GM23248 (cell line): ENCODE results near the gene P4HA3. TPM values are rescaled to one million over a fixed set of nuclear protein-coding genes. Genes with fewer than 3 reads are reported as not detected.
"Not testable (repeated sequence)": the region's sequence is repeated elsewhere in the genome, so short reads cannot be mapped to it uniquely, and the experiment has no call there.

ENCODE experiments used
- DNase-seq: peaks from one replicate; pipeline ENCODE4 v3.0.0-alpha.2; 2015
- H2AFZ ChIP-seq: fragments of 200-600 bp; sonication (generic); 2 replicates; pipeline ENCODE4 v1.6.1; 2016; ENCODE audit warnings: antibody characterized with exemption
- H3F3A ChIP-seq: fragments of 200-600 bp; sonication (generic); 2 replicates; pipeline ENCODE4 v1.6.1; 2016; ENCODE audit warnings: mild to moderate bottlenecking, antibody characterized with exemption, mixed run types; ENCODE audit not compliant: insufficient read depth
- H3K27ac ChIP-seq: fragments of 200-600 bp; sonication (generic); 2 replicates; pipeline ENCODE4 v1.5.1; 2016; ENCODE audit warnings: mild to moderate bottlenecking
- H3K27me3 ChIP-seq: fragments of 200-600 bp; sonication (generic); replicated peaks from 2 replicates; pipeline ENCODE4 v1.6.1; 2016; ENCODE audit warnings: mild to moderate bottlenecking; ENCODE audit not compliant: insufficient read depth
- H3K36me3 ChIP-seq: fragments of 200-600 bp; sonication (generic); 2 replicates; pipeline ENCODE4 v1.6.1; 2016; ENCODE audit warnings: low read depth, mild to moderate bottlenecking
- H3K4me1 ChIP-seq: fragments of 200-600 bp; sonication (generic); 2 replicates; pipeline ENCODE4 v1.6.1; 2016; ENCODE audit warnings: mild to moderate bottlenecking; ENCODE audit not compliant: insufficient read depth
- H3K4me2 ChIP-seq: fragments of 200-600 bp; sonication (generic); one replicate; pipeline ENCODE4 v1.6.1; 2016; ENCODE audit warnings: mild to moderate bottlenecking; ENCODE audit not compliant: unreplicated experiment
- H3K4me3 ChIP-seq: fragments of 200-600 bp; sonication (generic); 2 replicates; pipeline ENCODE4 v1.5.1; 2016; ENCODE audit warnings: mild to moderate bottlenecking
- H3K79me2 ChIP-seq: fragments of 200-600 bp; sonication (generic); 2 replicates; pipeline ENCODE4 v1.6.1; 2016; ENCODE audit warnings: mild to moderate bottlenecking; ENCODE audit not compliant: insufficient read depth
- H3K9ac ChIP-seq: fragments of 200-600 bp; sonication (generic); 2 replicates; pipeline ENCODE4 v1.6.1; 2016; ENCODE audit warnings: mild to moderate bottlenecking
- H3K9me2 ChIP-seq: fragments of 200-600 bp; sonication (generic); 2 replicates; pipeline ENCODE4 v1.6.1; 2016; ENCODE audit warnings: mixed run types, mild to moderate bottlenecking, moderate library complexity; ENCODE audit not compliant: insufficient read depth
- H3K9me3 ChIP-seq: fragments of 200-600 bp; sonication (generic); one replicate; pipeline ENCODE4 v1.6.1; 2017; ENCODE audit warnings: low read depth
- H4K20me1 ChIP-seq: fragments of 200-600 bp; sonication (generic); 2 replicates; pipeline ENCODE4 v1.6.0; 2016; ENCODE audit not compliant: insufficient read depth
- EZH2 ChIP-seq: fragments of 200-600 bp; sonication (generic); IDR thresholded peaks from 2 replicates; pipeline ENCODE4 v1.6.1; 2018; ENCODE audit warnings: antibody characterized with exemption, mild to moderate bottlenecking; ENCODE audit not compliant: insufficient read depth, poor library complexity, severe bottlenecking
- EZH2phosphoT487 ChIP-seq: fragments of 200-600 bp; sonication (generic); IDR thresholded peaks from 2 replicates; pipeline ENCODE4 v1.6.1; 2018; ENCODE audit warnings: antibody characterized with exemption, moderate library complexity, mild to moderate bottlenecking, low read depth; ENCODE audit not compliant: insufficient read depth
- WGBS, 2 experiments: methylation state at CpG; one replicate each; pipeline ENCODE4 v1.1.6; 2015 to 2017; ENCODE audit warnings: low lambda C conversion rate in 2 of 2, low coverage in 1 of 2; ENCODE audit errors: missing lambda C conversion rate in 2 of 2; 5-methylcytosine and 5-hydroxymethylcytosine counted together
- in situ Hi-C: fragments of 300-500 bp; cut with MboI; formaldehyde crosslinking; loops from 2 replicates; pipeline ENCODE4 v1.15.0; 2020
- polyA plus RNA-seq: library from polyadenylated mRNA; unstranded; fragments of >200 nt; fragmentation: Nextera tagmentation; extraction: Ambion mirVana; gene quantifications from 2 replicates; pipeline ENCODE4 v1.2.1, GENCODE V29; 2016
- total RNA-seq: library from RNA; depleted of rRNA; stranded (reverse); fragments of >200 nt; shearing (Covaris generic); gene quantifications from 2 replicates; pipeline ENCODE4 v1.2.3, GENCODE V29; 2014

The P4HA3 gene
- total and polyA plus RNA-seq, 2 experiments from 2014 or later = 26.4 to 30.6 TPM

DNA sequence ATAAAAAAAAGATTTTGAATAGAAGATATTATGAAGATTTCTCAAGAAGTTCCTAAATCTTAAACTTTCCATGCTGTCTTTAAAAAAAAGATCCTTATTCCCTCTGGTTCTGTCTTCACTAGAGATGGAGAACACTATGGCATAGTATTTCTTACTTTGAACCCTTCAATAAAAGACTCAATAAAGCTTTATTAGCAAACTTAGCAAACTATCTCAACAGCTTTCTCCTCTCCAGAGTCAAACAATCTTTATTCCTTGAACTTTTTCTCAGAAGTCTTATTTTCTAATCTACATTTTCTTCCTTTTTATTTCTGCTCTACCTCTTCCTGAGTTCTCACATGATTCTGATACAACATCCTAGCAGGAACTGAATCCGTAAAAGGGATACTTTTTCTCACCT lies 21.8 kb upstream of the P4HA3 start:
- Histone ChIP-seq H3K9ac (no peak overlapping the region), H3F3A (peaks cover 4% of the 10 kb centered on the region), H2AFZ (no peak overlapping the region), H3K9me3 (no peaks in the 10 kb centered on the region), H3K4me2 (no peak overlapping the region), H3K9me2 (no peaks in the 10 kb centered on the region), H3K4me1 (peaks cover 13% of the 10 kb centered on the region), H4K20me1 (no peaks in the 10 kb centered on the region), H3K27ac (no peak overlapping the region), H3K4me3 (no peak overlapping the region), H3K36me3 (no peaks in the 10 kb centered on the region; the same call in 1 of the 2 replicates), H3K79me2 (no peaks in the 10 kb centered on the region), H3K27me3 (no peaks in the 10 kb centered on the region)
- in situ Hi-C loops = no loop called here
- TF ChIP-seq EZH2 (no peak), EZH2phosphoT487 (no peak)
- no peak for DNase-seq
- 100% methylated on average over 1 of the region's 1 CpG for whole genome bisulfite sequencing, 2 experiments

DNA sequence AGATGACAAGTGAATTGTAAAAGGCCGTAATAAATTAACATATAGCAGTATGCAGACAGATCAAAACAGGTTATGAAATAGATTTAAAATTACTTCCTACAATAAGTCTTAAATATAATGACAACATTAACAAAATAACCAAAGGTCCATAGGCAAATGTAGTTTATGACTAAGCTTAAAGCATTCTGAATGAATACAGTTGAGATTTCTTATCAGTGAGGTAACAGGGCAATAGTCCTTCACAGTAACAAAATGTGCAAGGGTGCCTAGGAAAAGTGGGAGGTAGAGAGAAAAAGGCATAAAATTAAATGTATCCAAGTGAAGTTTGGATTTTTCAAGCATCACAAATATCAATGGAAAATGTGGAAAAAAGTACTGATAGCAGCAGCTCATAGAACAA lies 20.9 kb upstream of the P4HA3 start:
- no peaks in the 10 kb centered on the region for H4K20me1 ChIP-seq
- in situ Hi-C loops = no loop called here
- no peak overlapping the region for H3K4me3 ChIP-seq
- no peaks in the 10 kb centered on the region for H3K9me3 ChIP-seq
- no peak overlapping the region for H2AFZ ChIP-seq
- TF ChIP-seq EZH2phosphoT487 (no peak), EZH2 (no peak)
- no peak for DNase-seq
- no peaks in the 10 kb centered on the region for H3K9me2 ChIP-seq
- H3K27ac ChIP-seq = no peak overlapping the region
- no peaks in the 10 kb centered on the region for H3K79me2 ChIP-seq
- peaks cover 13% of the 10 kb centered on the region for H3K4me1 ChIP-seq
- H3K4me2 ChIP-seq = no peak overlapping the region
- peaks cover 4% of the 10 kb centered on the region for H3F3A ChIP-seq
- H3K9ac ChIP-seq = no peak overlapping the region
- no peaks in the 10 kb centered on the region for H3K27me3 ChIP-seq
- H3K36me3 ChIP-seq = no peaks in the 10 kb centered on the region
- WGBS, 2 experiments = 96 to 100% methylated on average over 1 of the region's 1 CpG

DNA sequence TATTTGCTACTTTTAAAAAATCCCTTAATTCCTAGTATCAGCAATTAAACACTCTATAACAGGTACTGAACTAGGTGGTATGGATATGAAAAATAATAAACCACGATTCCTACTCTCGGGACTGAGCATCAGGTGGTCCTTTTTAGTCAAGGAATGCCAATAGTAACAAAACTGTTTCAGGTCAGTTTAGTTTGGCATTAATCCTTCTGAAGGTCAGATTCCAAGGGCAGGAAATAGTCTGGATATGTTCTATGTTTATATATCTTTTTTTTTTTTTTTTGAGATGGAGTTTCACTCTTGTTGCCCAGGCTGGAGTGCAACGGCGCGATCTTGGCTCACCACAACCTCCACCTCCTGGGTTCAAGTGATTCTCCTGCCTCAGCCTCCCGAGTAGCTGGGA lies 19.6 kb upstream of the P4HA3 start:
- H3K9me3 ChIP-seq = not testable (repeated sequence)

DNA sequence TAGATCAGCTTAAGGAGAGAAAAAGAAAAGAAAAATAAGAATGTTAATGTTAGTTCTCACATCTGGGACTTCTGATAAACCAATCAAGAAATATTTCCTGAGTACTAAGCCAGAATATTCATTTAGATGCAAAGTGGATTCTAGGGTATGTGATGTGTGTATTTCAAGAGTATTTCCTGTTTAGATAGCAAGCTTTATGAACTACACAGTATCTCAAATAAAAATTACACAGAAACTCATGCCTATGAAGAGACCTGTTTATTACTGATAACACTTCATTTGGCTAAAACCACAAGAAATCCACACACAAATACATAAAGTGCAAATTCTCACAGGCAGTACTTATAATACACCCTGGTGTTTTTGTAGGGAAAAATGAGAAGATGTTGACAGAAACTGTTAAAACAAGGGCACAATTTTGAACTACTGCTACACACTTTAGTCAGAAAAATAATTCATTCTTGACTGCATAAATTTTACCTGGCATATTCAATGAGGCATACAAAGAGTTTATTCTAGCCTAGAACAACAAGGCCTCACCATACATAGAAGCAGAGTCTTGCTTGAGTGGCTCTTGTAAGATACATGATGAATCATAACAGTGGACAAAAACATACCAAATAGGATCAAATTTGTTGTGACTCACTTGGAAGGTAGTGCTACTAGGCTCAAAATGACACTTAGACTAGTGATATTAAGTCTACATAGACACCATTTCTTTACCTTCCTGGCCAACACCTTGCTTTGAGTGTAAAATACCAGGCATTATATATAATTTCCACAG lies 18.8 kb upstream of the P4HA3 start:
- H3F3A ChIP-seq = peaks cover 4% of the 10 kb centered on the region
- peak; percentile 83 for DNase-seq
- H3K79me2 ChIP-seq = no peaks in the 10 kb centered on the region
- H3K4me2 ChIP-seq = no peak overlapping the region
- H3K27ac ChIP-seq = peak overlapping the region; percentile 13; the same call in 1 of the 2 replicates
- H3K9me2 ChIP-seq = no peaks in the 10 kb centered on the region
- in situ Hi-C loops = no loop called here
- H4K20me1 ChIP-seq = no peaks in the 10 kb centered on the region
- no peak overlapping the region for H2AFZ ChIP-seq
- H3K4me3 ChIP-seq = no peak overlapping the region
- H3K36me3 ChIP-seq = no peaks in the 10 kb centered on the region
- H3K9me3 ChIP-seq = no peaks in the 10 kb centered on the region
- H3K4me1 ChIP-seq = peaks cover 25% of the 10 kb centered on the region
- no peak for TF ChIP-seq EZH2
- no peak for TF ChIP-seq EZH2phosphoT487
- no peaks in the 10 kb centered on the region for H3K27me3 ChIP-seq
- H3K9ac ChIP-seq = no peak overlapping the region

More for the DNA sequence above, 19.6 kb upstream of the P4HA3 start:
- H3K27me3 ChIP-seq, H3K36me3 ChIP-seq, H3K9ac ChIP-seq, H3K4me2 ChIP-seq, H4K20me1 ChIP-seq, H3K79me2 ChIP-seq, H3K27ac ChIP-seq, H3K9me2 ChIP-seq, H3F3A ChIP-seq, H3K4me3 ChIP-seq, DNase-seq, in situ Hi-C loops, H2AFZ ChIP-seq: not testable (repeated sequence)
- 91 to 95% methylated on average over 6 of the region's 6 CpGs for WGBS, 2 experiments
- H3K4me1 ChIP-seq = peaks cover 18% of the 10 kb centered on the region

DNA sequence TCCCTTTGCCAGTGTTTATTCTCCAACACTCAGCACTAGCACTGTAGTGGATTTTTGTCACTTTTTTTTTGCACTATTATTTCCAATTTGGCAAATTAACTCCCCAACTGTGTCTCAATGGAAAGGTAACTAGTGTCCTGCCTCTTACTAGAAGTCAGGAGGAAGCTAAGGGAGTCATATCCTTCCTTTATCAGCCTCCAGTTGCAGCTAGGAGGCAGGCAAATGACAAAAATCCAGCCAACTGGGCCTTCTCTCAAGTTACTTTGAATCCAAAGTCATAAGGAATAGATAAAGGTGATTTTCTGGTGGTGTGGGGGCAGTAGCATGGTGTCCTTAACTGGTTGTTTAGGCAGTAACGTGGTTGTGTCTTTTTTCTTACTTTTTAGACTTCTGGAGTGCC lies 15.6 kb upstream of the P4HA3 start:
- no peaks in the 10 kb centered on the region for H4K20me1 ChIP-seq
- no peak overlapping the region for H3K4me2 ChIP-seq
- H3K27ac ChIP-seq = no peak overlapping the region
- TF ChIP-seq EZH2 (no peak), EZH2phosphoT487 (no peak)
- H3F3A ChIP-seq = peaks cover 17% of the 10 kb centered on the region
- DNase-seq = no peak
- H3K27me3 ChIP-seq = no peaks in the 10 kb centered on the region
- no peaks in the 10 kb centered on the region for H3K79me2 ChIP-seq
- H3K4me3 ChIP-seq = no peak overlapping the region
- H2AFZ ChIP-seq = no peak overlapping the region
- no peaks in the 10 kb centered on the region for H3K9me3 ChIP-seq
- no peaks in the 10 kb centered on the region for H3K36me3 ChIP-seq
- in situ Hi-C loops = no loop called here
- H3K9ac ChIP-seq = no peak overlapping the region
- H3K4me1 ChIP-seq = peaks cover 35% of the 10 kb centered on the region
- H3K9me2 ChIP-seq = no peaks in the 10 kb centered on the region
- 97 to 100% methylated on average over 1 of the region's 1 CpG for WGBS, 2 experiments
